Esophagus squamous epithelium (tissue), 4 donors: Measurements from ENCODE around the gene RAD54L.

Source experiments
- POLR2A ChIP-seq, 4 donors: fragments of 450-650 bp; IDR thresholded peaks; one replicate each; pipeline ENCODE4 v1.6.1; 2017; ENCODE audit warnings: antibody characterized with exemption in 4 of 4, mild to moderate bottlenecking in 4 of 4, moderate library complexity in 3 of 4
- TF ChIP-seq, protein P1 (sequence below), 6 experiments: fragments of 450-650 bp in 4 of 6; fragments of 200-600 bp in 2 of 6; sonication (generic) in 2 of 6; IDR thresholded peaks; one replicate each; pipeline ENCODE4 v1.5.1; 2016 to 2019; ENCODE audit warnings: antibody characterized with exemption in 6 of 6, mild to moderate bottlenecking in 4 of 6, moderate library complexity in 4 of 6

DNA sequence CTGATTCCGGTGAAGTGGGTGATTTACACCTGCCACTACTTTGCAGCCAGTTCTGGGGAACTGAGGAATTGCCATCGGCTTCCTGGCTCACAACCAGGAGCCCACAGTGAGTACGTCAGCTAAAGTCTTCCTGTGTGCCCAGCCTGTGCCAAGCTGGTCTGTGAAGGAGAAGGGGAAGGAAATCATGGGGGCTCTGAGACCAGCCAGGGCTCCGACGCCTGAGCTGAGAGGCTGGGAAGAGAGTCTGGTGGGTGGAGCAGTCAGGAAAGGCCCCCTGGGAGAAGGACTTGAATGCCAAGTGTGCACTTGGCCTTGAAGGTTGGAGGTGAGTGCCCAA is 43.2 kb upstream of the RAD54L start:
- TF ChIP-seq, protein P1, sequence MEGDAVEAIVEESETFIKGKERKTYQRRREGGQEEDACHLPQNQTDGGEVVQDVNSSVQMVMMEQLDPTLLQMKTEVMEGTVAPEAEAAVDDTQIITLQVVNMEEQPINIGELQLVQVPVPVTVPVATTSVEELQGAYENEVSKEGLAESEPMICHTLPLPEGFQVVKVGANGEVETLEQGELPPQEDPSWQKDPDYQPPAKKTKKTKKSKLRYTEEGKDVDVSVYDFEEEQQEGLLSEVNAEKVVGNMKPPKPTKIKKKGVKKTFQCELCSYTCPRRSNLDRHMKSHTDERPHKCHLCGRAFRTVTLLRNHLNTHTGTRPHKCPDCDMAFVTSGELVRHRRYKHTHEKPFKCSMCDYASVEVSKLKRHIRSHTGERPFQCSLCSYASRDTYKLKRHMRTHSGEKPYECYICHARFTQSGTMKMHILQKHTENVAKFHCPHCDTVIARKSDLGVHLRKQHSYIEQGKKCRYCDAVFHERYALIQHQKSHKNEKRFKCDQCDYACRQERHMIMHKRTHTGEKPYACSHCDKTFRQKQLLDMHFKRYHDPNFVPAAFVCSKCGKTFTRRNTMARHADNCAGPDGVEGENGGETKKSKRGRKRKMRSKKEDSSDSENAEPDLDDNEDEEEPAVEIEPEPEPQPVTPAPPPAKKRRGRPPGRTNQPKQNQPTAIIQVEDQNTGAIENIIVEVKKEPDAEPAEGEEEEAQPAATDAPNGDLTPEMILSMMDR (IDR thresholded peaks at IDR 0.05): no peak
- TF ChIP-seq POLR2A (IDR thresholded peaks at IDR 0.05): peak in 1 of 4 donors; percentile 2
